ENCODE results near the gene RAB9B. TPM values are rescaled to one million over a fixed set of nuclear protein-coding genes. Genes with fewer than 3 reads are reported as not detected.

The RAB9B gene
- total and polyA plus RNA-seq, 2 of the 13 experiments (the other 11 are each of a cell fraction or from before 2014, with no cell fraction given), result 0.04 TPM; not detected in 1

GRCh38 chrX:103789004-103789403 lies 43.1 kb downstream of the RAB9B start (continued):
- no peak for TF ChIP-seq ZNF503 (CRISPR knock-in tag; IDR thresholded peaks at IDR 0.05)
- no peak for TF ChIP-seq ZNF780A (CRISPR knock-in tag; IDR thresholded peaks at IDR 0.05)
- no peak for TF ChIP-seq POLR2G (IDR thresholded peaks at IDR 0.05; ENCODE audit: low read depth, low read length)

GRCh38 chrX:103783971-103784370 lies 48.1 kb downstream of the RAB9B start:
- no peak for DNase-seq (ENCODE audit: low spot score)
- FAIRE-seq, result no peak
- Histone ChIP-seq H4K20me1 (ENCODE audit: insufficient read depth, low read length) (no peaks in the 10 kb centered on the region), H3K36me3 (replicated peaks in 1 of 2; ENCODE audit: control insufficient read depth in 1 of 2, insufficient read depth in 2 of 2, low read length in 2 of 2) (no peaks in the 10 kb centered on the region), H3K4me1 (ENCODE audit: insufficient read depth, low read length) (no peaks in the 10 kb centered on the region), H3K27me3 (ENCODE audit: control insufficient read depth in 1 of 2, insufficient read depth in 2 of 2, low read length in 2 of 2) (peaks cover 0 to 1% of the 10 kb centered on the region in 2 experiments; a peak in 1 of 5 replicates), H3K4me2 (ENCODE audit: low read depth, low read length) (no peak overlapping the region), H3K79me2 (ENCODE audit: insufficient read depth, low read length) (no peaks in the 10 kb centered on the region), H3K4me3 (replicated peaks in 1 of 3; ENCODE audit: insufficient read depth in 1 of 3, low read depth in 2 of 3, low read length in 3 of 3) (no peak overlapping the region), H2AFZ (ENCODE audit: low read length) (no peak overlapping the region), H3K27ac (ENCODE audit: extremely low read length, insufficient read depth, low read length) (no peak overlapping the region), H3K9ac (ENCODE audit: insufficient read depth, low read depth, low read length) (no peak overlapping the region), H3K9me3 (ENCODE audit: low read length) (no peaks in the 10 kb centered on the region)
- intact Hi-C loops (cut with micrococcal nuclease; ENCODE audit: unreplicated experiment) (no loop called here), in situ Hi-C loops (cut with HindIII; ENCODE audit: extremely low pct_ligation_motif_present, low pct_unique_long_range_greater_than_20kb) (no loop called here)
- whole genome bisulfite sequencing (ENCODE audit: low lambda C conversion rate), result 0% methylated on average over 2 of the region's 2 CpGs
- TF ChIP-seq NR2C2 (CRISPR knock-in tag; IDR thresholded peaks at IDR 0.05; ENCODE audit: borderline replicate concordance) (no peak), MYC (CRISPR knock-in tag; IDR thresholded peaks at IDR 0.05; ENCODE audit: borderline replicate concordance) (no peak), BCL6 (CRISPR knock-in tag; IDR thresholded peaks at IDR 0.05) (no peak), FOXC1 (CRISPR knock-in tag; IDR thresholded peaks at IDR 0.05; ENCODE audit: borderline replicate concordance) (no peak), ZNF205 (CRISPR knock-in tag; IDR thresholded peaks at IDR 0.05) (no peak), SP1 (IDR thresholded peaks at IDR 0.05) (no peak), SP1 (CRISPR knock-in tag; IDR thresholded peaks at IDR 0.05) (no peak), ZNF629 (CRISPR knock-in tag; conservative IDR thresholded peaks at IDR 0.05) (no peak), RBAK (CRISPR knock-in tag; IDR thresholded peaks at IDR 0.05) (no peak), SMC3 (IDR thresholded peaks at IDR 0.05; ENCODE audit: low read length) (no peak), ZNF432 (CRISPR knock-in tag; IDR thresholded peaks at IDR 0.05; ENCODE audit: borderline replicate concordance) (no peak)
- ChIA-PET POLR2A (no interaction called here), CTCF (ENCODE audit: low intra/inter-chr PET ratio, low total read pairs) (no interaction called here)
- BruUV-seq (replicated peaks), result no TSS peak
- ATAC-seq, result no peak
